SU-DHL-6 (cell line): ENCODE measurements around the gene MYL12A.

Experiments used
- H2AFZ ChIP-seq: fragments of 200-600 bp; sonication (generic); 2 replicates; pipeline ENCODE4 v1.6.1; 2014; ENCODE audit warnings: low read depth, mild to moderate bottlenecking, moderate library complexity, mixed read lengths, antibody characterized with exemption, low read length; ENCODE audit not compliant: severe bottlenecking
- H3F3A ChIP-seq: fragments of 200-600 bp; shearing (Covaris generic); 2 replicates; pipeline ENCODE4 v1.6.0; 2016; ENCODE audit warnings: antibody characterized with exemption, mild to moderate bottlenecking; ENCODE audit not compliant: insufficient read depth
- H3K27ac ChIP-seq: fragments of 200-600 bp; sonication (generic); 2 replicates; pipeline ENCODE4 v1.5.1; 2016; ENCODE audit warnings: low read depth, mild to moderate bottlenecking, low read length, moderate library complexity, mixed read lengths
- H3K27me3 ChIP-seq: fragments of 200-600 bp; sonication (generic), shearing (Covaris generic); 2 replicates; pipeline ENCODE4 v1.6.0; 2014; ENCODE audit warnings: mild to moderate bottlenecking, low read length
- H3K36me3 ChIP-seq: fragments of 200-600 bp; sonication (generic); 2 replicates; pipeline ENCODE4 v1.6.1; 2014; ENCODE audit warnings: mild to moderate bottlenecking, low read length, mixed read lengths
- H3K4me2 ChIP-seq: fragments of 300-600, 200-600 bp; shearing (Covaris generic), sonication (generic); 2 replicates; pipeline ENCODE4 v1.6.0; 2014; ENCODE audit warnings: low read length, low read depth, mild to moderate bottlenecking; ENCODE audit not compliant: poor library complexity, severe bottlenecking
- H3K4me3 ChIP-seq: fragments of 200-600 bp; sonication (generic); 2 replicates; pipeline ENCODE4 v1.5.1; 2014; ENCODE audit warnings: antibody characterized with exemption, low read length, mild to moderate bottlenecking, mixed read lengths; ENCODE audit not compliant: insufficient read depth, poor library complexity, severe bottlenecking
- H3K79me2 ChIP-seq: fragments of 200-600 bp; sonication (generic); 2 replicates; pipeline ENCODE4 v1.6.1; 2014; ENCODE audit warnings: mild to moderate bottlenecking, low read length, moderate library complexity; ENCODE audit not compliant: insufficient read depth
- H3K9ac ChIP-seq: fragments of 200-600 bp; sonication (generic); 2 replicates; pipeline ENCODE4 v1.7.0; 2014; ENCODE audit warnings: mild to moderate bottlenecking, low read length
- H3K9me2 ChIP-seq: fragments of 200-600 bp; sonication (generic); replicated peaks from 2 replicates; pipeline ENCODE4 v1.6.1; 2014; ENCODE audit warnings: low read length; ENCODE audit not compliant: insufficient read depth
- H3K9me3 ChIP-seq: fragments of 200-600 bp; sonication (generic); 2 replicates; pipeline ENCODE4 v1.6.1; 2014; ENCODE audit warnings: low read length, mixed read lengths; ENCODE audit not compliant: insufficient read depth
- H4K20me1 ChIP-seq: fragments of 200-600 bp; sonication (generic); 2 replicates; pipeline ENCODE4 v1.6.1; 2014; ENCODE audit warnings: low read depth, mild to moderate bottlenecking, antibody characterized with exemption, low read length, moderate library complexity, mixed read lengths
- CTCF ChIP-seq: fragments of 200-600 bp; sonication (generic); IDR thresholded peaks from one replicate; pipeline ENCODE4 v1.5.1; 2017; ENCODE audit warnings: antibody characterized with exemption, mild to moderate bottlenecking, low read length, moderate library complexity; ENCODE audit not compliant: insufficient read depth, poor library complexity, severe bottlenecking
- EZH2phosphoT487 ChIP-seq: fragments of 200-600 bp; sonication (generic), shearing (Covaris generic); conservative IDR thresholded peaks from 2 replicates; pipeline ENCODE4 v1.6.1; 2018; ENCODE audit warnings: mild to moderate bottlenecking, antibody characterized with exemption, low read length, moderate library complexity, mixed read lengths

The MYL12A gene

DNA sequence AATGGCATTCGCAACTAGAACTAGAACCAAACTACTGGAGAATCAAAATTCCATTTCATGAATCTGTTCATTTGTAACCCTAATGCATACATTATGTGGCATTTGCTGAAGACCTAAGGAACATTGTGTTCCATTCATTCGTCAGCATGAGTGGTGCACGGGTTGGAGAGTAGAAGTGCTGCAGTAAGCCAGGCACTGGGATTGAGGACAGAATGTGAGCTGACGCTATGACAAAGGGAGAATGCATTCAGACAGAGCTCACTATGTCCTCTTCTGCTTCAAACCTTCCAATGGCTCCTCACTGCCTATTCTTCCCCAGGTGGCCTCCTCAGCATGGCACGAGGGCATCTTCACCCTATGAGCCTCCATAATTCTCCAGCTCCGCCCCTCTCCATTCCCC lies 21.6 kb upstream of the MYL12A start:
- Histone ChIP-seq H4K20me1 (no peaks in the 10 kb centered on the region), H3K4me3 (no peak overlapping the region), H3K9ac (no peak overlapping the region), H3K9me3 (no peaks in the 10 kb centered on the region), H3K79me2 (no peaks in the 10 kb centered on the region), H3K27me3 (no peaks in the 10 kb centered on the region), H3K27ac (no peak overlapping the region), H3F3A (no peaks in the 10 kb centered on the region), H3K36me3 (no peaks in the 10 kb centered on the region), H3K9me2 (no peaks in the 10 kb centered on the region), H2AFZ (no peak overlapping the region), H3K4me2 (no peak overlapping the region)
- no peak for TF ChIP-seq EZH2phosphoT487
- no peak for TF ChIP-seq CTCF

DNA sequence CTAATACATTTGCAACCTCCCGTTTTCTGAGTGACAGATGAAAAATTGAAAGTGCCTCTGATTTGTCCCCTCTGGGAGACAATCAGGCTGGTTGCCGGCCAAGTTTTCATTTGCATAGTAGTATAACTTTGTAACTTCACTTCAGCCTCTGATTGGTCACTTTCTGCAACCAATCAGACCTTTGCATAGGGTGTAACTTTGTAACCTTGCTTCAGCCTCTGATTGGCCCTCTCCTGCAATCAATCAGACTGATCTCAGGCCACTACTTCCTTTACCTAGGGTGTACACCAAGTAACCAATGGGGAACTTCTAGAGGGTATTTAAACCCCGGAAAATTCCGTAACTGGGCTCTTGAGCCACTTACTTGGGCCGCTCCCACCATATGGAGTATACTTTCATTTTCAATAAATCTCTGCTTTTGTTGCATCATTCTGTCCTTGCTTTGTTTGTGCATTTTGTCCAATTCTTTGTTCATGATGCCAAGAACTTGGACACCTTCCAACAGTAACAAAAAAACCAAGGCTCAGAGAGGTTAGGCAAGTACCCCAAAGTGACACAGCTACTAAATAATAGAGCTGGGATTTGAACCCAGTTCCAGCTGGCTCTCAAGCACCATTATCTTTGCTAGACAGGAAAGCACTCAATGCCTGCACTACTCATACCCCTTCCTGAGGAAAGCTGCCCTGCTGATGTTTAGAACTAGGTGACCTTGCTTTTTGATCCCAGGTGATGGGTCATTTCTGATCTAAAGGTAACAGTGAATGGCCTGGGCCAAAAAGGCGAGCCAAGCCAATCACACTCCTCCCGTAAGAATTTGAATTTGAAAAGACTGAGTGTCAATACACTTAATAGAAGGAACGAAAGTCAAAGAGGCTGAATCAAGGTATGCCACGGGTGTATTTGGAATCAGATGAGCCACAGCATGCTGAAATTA lies 16.9 kb upstream of the MYL12A start:
- H3K79me2 ChIP-seq = no peaks in the 10 kb centered on the region
- no peak overlapping the region for H2AFZ ChIP-seq
- H3K4me2 ChIP-seq = no peak overlapping the region
- H3K27ac ChIP-seq = no peak overlapping the region
- TF ChIP-seq EZH2phosphoT487 (no peak), CTCF (no peak)
- no peaks in the 10 kb centered on the region for H3K9me2 ChIP-seq
- no peak overlapping the region for H3K4me3 ChIP-seq
- H3K27me3 ChIP-seq = no peaks in the 10 kb centered on the region
- no peaks in the 10 kb centered on the region for H3K9me3 ChIP-seq
- no peaks in the 10 kb centered on the region for H3F3A ChIP-seq
- H3K9ac ChIP-seq = no peak overlapping the region
- no peaks in the 10 kb centered on the region for H4K20me1 ChIP-seq
- H3K36me3 ChIP-seq = no peaks in the 10 kb centered on the region

DNA sequence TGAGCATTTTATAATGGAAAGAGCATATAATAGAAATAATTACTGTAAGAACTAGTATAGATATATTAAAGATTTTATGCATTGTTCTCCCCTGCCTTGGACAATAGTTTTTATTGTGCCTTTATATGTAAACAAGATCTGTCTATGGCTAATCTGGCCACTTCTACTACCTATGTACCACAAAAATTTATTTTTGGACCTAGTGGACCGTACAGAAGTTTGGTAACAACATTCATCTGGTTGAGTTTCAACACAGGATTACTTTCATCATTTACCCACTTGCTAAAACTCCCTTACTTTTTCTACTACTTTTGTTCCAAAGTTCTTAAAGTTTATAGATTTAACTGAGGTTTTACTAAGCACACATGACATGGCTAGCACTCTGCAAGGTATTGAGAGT lies 14.6 kb upstream of the MYL12A start:
- no peaks in the 10 kb centered on the region for H3K9me3 ChIP-seq
- no peaks in the 10 kb centered on the region for H3K79me2 ChIP-seq
- no peaks in the 10 kb centered on the region for H4K20me1 ChIP-seq
- H3F3A ChIP-seq = no peaks in the 10 kb centered on the region
- H3K4me3 ChIP-seq = no peak overlapping the region
- H3K9me2 ChIP-seq = no peaks in the 10 kb centered on the region
- no peak for TF ChIP-seq CTCF
- TF ChIP-seq EZH2phosphoT487 = no peak
- no peak overlapping the region for H3K4me2 ChIP-seq
- no peak overlapping the region for H3K27ac ChIP-seq
- H3K9ac ChIP-seq = no peak overlapping the region
- H2AFZ ChIP-seq = no peak overlapping the region
- H3K27me3 ChIP-seq = no peaks in the 10 kb centered on the region
- H3K36me3 ChIP-seq = no peaks in the 10 kb centered on the region
